ENCODE data around the gene RPS14.

RPS14 gene

DNA sequence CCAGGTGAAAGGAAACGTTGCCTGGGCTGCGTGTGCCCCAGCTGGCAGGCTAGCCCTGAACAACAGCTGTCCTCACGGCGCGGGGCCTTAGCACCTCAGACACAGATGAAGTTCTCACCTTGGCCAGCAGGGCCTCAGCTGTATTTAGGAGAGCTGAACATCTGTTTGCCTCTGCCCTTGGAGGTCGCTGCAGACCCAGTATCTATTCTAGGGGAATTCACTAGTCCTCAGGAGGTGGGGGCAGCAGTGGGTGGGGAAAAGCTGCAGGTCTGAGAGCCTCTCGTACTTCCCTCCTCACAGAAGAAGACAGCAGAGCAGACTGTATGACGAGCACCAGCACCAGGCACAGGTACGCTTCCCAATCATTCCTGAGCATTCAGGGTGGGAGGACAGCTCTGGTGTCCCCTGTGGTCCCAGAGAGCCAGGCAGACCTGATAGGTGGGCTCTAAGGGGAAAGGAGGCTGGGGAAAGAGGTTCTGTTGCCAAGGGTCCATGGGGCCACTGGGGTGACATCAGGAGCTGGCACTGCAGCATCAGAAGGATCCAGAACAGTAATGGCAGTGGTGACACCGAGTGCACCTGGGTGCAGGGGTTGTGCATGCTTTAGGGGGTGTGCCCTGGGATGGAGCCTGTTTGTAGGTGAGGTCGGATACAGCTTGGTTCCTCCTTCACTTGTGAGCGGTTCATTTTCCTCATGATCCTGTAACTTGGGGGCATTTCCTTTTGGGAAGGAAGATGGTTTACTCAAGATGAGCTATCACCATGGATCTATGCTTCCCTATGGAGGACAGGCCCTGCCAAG, 50.6 kb downstream of the RPS14 start:
- DNase-seq, result no peak

DNA sequence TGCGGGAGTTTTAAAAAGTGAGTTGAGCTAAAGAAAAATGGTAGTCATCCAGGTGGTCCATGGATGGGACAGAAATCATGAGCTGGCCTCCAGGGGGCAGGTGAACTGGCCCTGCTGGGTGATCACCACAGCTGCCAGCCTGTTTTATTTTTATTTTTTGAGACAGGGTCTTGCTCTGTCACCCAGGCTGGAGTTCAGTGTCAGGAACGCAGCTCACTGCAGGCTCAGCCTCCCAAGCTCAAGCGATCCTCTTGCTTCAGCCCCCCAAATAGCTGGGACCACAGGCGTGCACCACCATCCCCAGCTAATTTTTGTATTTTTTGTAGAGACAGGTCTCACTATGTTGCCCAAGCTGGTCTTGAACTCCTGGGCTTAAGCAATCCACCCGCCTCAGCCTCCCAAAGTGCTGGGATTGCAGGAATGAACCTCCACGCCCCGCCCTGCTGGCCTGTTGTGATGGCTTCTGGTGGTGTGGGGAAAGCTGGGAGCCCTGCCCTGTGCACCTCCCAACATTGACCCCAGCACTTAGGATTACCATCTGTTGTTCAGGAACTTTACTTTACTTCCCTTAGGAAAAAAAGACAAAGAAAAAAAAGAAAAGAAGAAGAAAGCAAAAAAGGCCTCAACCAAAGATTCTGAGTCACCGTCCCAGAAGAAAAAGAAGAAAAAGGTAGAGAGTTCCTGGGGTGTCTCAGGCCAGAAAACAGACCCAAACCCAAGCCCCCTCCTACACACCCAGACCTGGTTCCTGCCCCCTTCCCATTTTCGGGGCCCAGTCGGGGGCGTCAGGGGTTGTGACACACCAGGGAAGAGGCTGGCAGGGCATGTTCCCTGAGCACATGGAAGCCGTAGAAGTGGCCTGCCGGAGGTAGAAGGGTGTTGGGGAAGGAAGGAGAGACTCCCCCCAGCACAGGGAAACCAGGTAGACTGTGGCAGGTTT, 51.5 kb downstream of the RPS14 start:
- no peak for DNase-seq

DNA sequence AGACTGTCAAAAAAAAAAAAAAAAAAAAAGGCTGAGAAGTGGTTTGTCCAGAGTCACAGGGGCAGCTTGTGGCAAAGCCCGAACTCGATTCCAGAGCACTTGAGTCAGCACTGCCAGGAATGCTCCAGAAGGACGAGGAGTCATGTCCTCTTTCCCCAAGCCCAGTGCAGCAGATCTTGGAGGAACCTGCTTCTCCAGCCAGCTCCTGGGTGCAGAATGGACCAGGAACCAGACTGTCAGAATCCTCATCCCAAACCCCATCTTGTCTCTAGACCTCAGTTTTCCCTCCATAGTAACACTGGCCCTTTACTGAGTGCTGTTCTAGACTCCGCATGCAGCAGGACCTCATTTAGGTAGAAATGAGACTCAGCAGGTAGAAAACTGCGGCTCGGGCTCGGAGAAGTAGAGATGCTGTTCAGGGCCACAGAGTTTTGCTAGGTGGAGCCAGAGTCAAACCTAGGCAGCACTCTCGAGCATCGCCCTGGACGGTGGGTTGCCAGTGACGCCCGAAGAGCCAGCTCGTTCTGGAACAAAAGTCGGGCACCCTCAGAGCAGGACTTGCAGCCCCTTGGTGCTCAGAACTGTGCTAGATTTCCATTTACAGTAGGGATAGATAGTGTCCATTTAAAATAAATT, 52.3 kb downstream of the RPS14 start:
- no peak for DNase-seq

DNA sequence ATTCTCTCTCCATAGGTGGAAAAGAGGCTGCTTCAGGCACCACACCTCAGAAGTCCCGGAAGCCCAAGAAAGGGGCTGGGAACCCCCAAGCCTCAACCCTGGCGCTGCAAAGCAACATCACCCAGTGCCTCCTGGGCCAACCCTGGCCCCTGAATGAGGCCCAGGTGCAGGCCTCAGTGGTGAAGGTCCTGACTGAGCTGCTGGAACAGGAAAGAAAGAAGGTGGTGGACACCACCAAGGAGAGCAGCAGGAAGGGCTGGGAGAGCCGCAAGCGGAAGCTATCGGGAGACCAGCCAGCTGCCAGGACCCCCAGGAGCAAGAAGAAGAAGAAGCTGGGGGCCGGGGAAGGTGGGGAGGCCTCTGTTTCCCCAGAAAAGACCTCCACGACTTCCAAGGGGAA, 53.3 kb downstream of the RPS14 start:
- DNase-seq, result no peak

DNA sequence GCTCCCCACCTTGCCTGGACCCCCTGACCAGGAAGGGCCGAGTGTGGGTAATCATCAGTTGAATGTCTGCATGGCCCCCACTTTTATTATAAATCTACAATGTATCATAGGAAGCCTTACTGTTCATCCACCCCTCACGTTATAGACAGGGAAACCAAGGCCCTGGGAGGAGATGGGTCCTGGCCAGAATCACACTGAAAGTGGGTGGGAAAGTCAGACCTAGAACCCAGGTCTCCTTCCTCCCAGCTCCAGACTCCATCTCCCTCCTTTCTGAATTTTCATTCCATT, 53.9 kb downstream of the RPS14 start:
- no peak for DNase-seq

DNA sequence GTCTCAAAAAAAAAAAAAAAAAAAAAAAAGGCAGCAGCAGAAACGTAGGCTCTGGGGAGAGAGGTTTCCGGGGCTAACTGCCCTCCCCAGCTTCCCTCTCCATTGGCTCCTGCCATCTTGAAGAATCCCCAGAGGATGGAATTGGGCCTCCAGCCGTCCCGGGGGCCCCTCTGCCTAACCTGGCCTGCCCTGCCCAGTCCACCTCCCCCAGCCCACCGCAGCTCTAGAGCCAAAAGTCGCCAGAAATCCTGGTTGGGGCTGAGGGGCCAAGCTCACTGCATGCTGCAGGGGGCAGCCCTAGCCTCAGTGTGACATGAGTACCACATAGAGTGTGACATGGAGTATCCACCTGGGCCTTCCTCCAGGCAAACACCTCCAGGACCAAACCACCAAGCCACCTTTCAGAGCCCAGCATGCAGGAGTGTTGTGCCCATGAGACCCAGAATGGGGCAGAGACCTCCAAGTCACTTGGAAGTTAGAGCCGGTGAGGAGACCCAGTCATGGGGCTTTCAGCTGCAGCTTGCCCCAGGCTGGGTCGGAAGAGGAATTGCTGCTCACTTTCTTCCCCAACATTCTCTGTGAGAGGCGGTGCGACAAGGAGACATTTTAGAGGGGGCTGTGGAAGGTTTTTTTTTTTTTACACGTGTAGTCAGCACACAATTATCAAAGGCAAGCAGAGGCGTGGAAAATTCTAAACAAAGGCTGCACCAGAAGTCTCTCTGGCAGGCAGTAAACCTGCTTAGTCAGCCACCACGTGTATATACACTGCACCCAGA, 54.4 kb downstream of the RPS14 start:
- DNase-seq, result no peak

DNA sequence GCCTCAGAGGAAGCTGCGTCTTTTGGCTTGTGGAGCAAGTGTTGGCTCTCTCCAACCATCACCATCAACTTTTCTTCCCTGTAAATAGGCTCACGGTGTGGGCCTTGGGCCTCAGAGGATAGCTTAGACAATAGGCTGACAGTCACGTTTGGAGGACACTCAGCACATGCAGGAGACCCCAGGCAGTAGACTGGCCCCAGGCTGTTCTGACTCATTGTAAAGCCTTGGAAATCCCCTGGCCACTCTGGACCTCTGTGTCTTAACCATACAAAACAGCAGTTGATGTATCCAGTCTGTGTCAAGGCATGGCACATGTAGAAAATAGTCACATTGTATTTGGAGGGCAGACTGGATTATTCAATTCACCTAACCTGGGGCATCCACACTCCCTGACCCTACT, 55.4 kb downstream of the RPS14 start:
- no peak for DNase-seq

DNA sequence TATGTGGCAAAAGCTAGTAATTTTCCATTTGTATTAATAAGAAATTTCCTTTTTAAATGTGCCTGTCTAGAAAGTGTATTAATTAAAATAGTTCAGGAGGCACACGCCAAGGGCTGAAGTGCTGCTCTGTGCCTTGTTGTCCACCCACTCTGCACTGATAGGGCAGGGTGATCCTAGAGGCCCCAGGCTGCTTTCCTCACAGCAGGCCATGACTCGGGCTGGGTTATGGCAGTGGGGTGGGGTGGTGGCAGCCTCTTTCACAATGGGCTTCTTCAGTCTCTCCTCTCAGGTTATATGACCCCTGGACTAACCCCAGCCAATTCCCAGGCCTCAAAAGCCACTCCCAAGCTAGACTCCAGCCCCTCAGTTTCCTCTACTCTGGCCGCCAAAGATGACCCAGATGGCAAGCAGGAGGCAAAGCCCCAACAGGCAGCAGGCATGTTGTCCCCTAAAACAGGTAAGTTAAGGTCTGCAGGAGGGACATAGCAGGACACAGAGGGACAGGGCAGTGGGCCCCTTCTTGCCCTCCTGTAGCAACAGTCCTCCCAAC, 56.4 kb downstream of the RPS14 start:
- no peak for DNase-seq

DNA sequence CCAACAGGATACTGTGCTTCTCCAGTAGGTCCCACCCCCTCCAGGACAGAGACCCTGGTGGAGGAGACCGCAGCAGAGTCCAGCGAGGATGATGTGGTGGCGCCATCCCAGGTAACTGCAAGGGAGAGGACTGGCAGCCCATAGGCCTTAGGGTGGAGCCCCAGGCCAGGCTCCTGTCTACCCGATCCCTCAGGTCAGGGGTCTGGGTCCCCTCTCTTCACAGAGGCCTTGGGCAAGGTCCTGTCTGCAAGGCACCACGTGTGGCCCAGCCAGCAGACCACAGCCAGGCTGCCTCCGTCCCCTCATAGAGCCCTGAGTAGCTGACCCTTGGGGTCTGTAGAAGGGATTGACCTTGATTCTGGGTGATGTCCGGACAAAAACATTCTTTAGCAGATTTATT, 56.9 kb downstream of the RPS14 start:
- DNase-seq, result no peak

Measured in stimulated activated naive CD4-positive, alpha-beta T cell treated with Interleukin-2 at 50 U/mL for 16 hours (primary cell).